ENCODE results near the gene EIF3K.

DNA sequence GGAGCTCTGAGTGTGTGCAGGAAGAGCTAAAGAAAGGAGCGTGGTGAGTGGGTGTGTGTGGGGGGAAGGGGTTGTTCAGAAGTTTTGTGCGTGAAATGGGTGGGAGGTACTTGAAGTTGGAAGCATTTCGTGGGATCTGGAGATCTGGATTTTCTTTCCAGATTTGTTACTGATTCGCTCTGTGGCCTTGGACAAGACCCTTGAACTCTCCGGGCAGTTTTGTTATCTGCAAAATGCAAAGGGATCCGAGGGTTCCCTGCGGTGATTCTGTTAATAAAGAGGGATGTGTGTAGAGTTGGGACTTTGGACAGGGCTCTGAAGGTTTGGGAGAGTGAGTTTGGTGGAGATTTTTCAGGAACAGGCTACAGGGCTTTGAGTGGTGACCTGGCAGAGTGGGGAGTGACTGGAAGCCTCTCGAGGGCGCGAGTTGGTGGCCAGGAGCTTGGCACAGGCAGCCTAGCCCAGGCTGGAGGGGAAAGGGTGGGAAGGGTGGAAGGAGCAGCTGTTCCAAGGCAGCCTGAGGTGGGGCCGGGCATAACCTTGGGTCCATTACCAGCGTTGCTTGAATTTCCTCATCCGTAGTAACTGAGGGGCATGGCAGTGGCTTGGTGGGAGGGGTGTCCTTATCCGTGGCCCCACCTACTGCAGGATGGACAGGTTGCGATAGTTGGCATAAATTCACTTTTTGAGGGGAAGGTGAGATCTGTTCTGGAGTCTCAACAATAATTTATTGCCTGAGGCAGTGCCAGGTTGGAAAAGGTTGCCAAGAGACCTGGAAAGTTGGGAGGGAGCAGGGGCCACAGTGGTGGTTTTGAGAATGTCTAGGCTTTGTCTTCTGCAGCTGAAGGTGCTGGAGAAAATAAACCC is 30.6 kb downstream of the EIF3K start:
- TF ChIP-seq, protein P1, sequence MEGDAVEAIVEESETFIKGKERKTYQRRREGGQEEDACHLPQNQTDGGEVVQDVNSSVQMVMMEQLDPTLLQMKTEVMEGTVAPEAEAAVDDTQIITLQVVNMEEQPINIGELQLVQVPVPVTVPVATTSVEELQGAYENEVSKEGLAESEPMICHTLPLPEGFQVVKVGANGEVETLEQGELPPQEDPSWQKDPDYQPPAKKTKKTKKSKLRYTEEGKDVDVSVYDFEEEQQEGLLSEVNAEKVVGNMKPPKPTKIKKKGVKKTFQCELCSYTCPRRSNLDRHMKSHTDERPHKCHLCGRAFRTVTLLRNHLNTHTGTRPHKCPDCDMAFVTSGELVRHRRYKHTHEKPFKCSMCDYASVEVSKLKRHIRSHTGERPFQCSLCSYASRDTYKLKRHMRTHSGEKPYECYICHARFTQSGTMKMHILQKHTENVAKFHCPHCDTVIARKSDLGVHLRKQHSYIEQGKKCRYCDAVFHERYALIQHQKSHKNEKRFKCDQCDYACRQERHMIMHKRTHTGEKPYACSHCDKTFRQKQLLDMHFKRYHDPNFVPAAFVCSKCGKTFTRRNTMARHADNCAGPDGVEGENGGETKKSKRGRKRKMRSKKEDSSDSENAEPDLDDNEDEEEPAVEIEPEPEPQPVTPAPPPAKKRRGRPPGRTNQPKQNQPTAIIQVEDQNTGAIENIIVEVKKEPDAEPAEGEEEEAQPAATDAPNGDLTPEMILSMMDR (IDR thresholded peaks at IDR 0.05) = no peak
- TF ChIP-seq EZH2 (IDR thresholded peaks at IDR 0.05) (no peak), EZH2phosphoT487 (IDR thresholded peaks at IDR 0.05) (no peak)
